HG02840 (cell line): ENCODE data around the gene PGA4.
"Not testable (repeated sequence)": the region's sequence is repeated elsewhere in the genome, so short reads cannot be mapped to it uniquely, and the experiment has no call there.

Experiments
- ATAC-seq: cut with Tn5 transposase; IDR thresholded peaks from one replicate; pipeline ENCODE4 v1.9.1; 2021; ENCODE audit warnings: mild to moderate bottlenecking, moderate library complexity, moderate number of reproducible peaks; ENCODE audit not compliant: unreplicated experiment, low FRiP score

PGA4 gene

DNA sequence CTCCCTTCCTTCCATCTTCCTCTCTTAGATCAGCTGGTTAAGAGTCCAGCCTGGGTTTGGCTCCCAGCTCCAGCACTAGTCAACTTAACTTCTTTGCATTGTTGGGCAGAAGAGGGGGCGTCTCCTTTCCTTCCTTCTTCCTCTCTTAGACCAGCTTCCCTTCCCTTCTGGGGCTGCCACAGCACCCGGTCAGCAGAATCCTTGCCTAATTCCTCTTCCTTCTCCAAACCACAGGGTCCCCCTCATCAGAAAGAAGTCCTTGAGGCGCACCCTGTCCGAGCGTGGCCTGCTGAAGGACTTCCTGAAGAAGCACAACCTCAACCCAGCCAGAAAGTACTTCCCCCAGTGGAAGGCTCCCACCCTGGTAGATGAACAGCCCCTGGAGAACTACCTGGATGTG, 18.3 kb upstream of the PGA4 start:
- ATAC-seq: not testable (repeated sequence)

DNA sequence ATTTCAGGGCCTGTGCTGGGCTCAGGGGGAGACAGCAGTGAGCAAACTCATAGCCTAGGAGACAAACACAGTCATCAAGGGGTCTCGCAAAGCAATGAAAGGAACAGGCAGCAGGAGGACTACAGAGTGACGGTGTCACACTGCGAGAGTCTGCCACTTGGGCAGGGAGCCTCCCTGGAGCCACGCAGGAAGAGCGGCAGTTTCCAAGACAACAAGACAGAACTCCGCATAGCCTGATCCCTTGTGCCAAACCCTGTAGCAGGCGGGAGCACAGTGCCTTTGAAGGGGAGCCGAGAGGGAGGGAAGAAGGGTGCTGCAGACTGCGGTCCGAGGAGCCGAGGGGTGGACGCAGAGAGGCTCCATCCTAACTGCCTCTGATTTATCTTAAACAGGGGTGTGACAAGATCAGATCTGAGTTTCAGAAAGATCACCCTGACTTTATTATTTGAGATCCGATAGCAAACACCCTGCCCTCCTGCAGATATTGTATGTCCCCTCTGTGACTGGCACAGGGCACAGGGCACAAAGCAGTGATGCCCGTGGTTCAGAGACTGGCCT, 17.6 kb upstream of the PGA4 start:
- not testable (repeated sequence) for ATAC-seq

DNA sequence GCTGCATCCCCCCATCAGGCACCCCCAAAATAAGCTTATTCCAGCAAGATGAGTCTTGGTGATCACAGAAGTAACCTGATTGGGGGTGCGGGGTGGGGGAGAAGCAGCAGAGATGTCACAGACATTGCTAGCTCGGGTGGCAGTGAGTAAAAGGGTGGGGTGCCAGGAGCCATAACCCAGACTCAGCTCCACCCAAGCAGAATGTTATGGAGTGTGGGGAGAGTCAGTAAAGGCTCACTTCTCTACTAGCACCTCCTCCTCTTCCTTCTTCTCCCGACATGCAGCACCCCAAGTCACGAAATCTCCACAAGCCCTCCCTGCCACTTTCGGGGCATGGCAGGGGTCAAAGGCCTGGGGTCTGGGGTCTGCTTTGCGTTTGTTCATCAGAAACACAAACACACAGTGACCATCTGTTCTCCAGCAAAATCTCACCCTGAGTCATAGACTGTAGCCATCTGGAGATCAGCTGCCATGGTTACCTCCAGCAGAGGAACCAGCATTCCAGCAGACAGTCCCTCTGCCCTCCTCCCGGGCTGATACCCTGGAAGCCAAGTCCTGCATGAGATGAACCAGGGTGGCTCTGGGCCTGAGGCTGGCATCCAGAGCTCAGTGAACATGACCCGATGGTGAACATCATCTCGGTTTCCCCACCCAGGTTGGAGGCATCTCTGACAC, 14.4 kb upstream of the PGA4 start:
- ATAC-seq: not testable (repeated sequence)

DNA sequence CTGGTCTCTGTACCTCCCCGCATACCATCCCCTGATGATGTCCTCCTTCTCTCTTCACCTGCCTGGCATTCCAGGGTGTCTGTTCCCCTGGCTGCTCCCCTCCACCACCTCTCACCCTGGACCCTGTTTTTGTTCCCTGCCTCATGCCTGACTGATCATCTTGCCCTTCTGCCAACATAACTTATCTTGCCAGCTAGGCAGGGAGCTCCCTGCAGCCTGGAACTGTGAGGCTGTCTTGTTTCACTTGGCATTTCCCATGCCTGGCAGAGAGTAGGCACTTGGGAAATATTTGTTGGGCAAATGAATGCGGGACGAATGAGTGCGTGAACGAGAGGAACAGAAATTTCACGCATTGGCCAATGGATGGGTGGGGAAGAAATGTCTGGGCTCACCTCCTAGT, 11.5 kb upstream of the PGA4 start:
- ATAC-seq: not testable (repeated sequence)

DNA sequence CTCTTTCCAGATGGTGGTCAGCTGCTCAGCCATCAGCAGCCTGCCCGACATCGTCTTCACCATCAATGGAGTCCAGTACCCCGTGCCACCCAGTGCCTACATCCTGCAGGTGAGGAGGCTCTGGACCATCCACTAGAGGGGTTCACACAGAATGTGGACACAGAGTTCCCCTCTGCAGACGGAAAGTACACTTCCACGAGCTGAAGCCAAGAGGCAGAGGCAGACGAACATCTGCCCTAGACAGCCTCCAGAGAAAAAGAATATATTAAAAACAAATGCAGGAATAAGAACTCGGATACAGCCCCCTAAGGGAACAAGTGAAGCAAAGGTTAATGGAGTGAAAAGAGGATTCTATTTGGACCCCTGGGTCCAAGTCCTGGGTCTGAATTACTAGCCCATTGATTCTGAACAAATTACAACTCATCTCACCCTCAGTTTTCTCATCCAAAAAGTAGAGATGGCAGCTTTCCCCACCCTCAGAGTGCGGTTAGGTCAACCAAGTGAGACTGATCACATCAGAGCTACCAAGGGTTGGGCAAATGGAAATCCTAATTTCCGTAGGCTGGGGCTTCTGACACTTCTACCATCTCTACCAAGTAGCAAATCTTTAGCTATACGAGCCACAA, 10.7 kb upstream of the PGA4 start:
- ATAC-seq: not testable (repeated sequence)

DNA sequence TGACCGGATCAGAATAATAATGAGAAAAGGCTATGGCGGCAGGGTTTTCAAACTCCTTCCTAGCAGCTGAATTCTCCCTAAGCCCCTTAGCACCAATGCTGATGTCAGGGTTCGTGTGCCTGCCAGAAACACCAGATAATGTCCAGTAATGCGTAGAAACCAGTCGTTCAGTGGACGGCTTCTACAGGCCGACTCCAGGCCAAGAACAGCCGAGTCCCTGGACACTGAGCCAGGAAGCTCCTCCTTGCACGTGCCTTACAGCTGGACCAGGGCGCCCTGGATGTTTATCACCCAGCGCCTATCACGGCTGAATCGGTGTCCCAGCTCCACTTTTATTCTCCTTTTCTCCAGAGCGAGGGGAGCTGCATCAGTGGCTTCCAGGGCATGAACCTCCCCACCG, 9.9 kb upstream of the PGA4 start:
- ATAC-seq: not testable (repeated sequence)

DNA sequence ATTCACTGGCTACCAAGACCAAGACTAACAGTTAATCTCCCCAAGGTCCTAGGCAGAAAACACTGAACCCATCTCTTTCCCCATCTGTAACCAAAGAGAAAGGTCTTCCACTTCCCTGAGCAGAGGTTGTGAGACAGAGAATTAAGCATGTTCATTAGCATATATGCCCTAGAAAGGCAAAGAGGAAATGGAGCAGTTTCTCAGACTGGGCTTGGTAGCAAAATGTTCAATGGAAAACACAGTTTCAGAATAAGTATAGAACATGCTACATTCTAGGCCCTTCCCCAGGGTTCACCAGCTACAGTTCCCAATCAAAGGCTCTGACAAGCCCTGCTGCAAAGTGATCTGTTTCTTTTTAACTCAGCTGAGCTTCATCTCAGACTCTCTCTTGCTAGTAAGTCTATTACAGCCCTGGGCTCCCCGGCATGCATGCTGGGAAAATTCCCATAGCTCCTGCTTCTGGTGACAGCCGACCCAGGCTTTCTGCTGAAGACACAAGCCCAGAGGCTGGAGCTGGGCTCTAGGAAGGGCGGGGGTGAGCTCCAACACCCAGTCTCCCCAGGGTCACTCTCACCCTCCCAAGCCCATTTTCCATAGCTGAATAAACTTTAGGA, 8.3 kb upstream of the PGA4 start:
- not testable (repeated sequence) for ATAC-seq

DNA sequence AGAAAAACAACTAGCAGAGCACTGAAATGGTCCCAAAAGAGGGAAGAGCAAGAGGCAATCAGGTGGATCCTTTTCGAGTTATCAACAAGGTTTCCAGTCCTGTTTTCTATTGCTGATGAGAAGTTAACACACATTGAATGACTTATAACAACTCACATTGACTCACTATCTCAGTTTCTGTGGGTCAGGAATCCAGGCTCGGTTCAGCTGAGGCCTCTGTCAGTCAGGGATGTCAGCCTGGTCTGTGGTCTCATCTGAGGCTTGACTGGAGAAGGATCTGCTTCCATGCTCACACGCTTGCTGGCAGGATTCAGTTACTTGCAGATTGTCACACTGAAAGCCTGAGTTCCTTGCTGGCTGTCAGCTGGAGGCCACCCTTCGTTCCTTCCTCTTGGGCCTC, 3.8 kb upstream of the PGA4 start:
- ATAC-seq: not testable (repeated sequence)

DNA sequence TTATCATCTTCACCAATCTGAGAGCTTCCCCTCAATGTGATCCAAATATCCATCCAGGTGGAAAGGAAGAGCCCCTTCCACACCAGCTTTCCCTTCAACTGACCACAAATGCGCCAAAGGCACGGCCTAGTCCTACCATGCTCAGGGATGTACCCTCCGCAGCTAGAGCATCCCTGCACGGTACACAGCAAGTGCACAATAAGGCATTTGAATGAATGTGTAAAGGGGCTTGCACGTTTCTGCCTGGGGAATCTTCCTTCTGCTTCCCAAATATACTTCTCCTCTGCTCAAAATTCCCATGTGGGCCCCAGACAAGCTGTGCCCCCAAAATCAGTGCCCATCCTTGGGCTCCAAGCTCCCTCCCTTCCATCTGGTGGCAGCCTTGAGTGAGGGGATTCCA, 3.1 kb upstream of the PGA4 start:
- not testable (repeated sequence) for ATAC-seq

DNA sequence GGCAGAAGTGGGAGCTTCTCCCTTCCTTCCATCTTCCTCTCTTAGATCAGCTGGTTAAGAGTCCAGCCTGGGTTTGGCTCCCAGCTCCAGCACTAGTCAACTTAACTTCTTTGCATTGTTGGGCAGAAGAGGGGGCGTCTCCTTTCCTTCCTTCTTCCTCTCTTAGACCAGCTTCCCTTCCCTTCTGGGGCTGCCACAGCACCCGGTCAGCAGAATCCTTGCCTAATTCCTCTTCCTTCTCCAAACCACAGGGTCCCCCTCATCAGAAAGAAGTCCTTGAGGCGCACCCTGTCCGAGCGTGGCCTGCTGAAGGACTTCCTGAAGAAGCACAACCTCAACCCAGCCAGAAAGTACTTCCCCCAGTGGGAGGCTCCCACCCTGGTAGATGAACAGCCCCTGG, 545 bp downstream of the PGA4 start:
- not testable (repeated sequence) for ATAC-seq

DNA sequence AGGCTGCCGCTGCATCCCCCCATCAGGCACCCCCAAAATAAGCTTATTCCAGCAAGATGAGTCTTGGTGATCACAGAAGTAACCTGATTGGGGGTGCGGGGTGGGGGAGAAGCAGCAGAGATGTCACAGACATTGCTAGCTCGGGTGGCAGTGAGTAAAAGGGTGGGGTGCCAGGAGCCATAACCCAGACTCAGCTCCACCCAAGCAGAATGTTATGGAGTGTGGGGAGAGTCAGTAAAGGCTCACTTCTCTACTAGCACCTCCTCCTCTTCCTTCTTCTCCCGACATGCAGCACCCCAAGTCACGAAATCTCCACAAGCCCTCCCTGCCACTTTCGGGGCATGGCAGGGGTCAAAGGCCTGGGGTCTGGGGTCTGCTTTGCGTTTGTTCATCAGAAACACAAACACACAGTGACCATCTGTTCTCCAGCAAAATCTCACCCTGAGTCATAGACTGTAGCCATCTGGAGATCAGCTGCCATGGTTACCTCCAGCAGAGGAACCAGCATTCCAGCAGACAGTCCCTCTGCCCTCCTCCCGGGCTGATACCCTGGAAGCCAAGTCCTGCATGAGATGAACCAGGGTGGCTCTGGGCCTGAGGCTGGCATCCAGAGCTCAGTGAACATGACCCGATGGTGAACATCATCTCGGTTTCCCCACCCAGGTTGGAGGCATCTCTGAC, 4.5 kb downstream of the PGA4 start:
- ATAC-seq: not testable (repeated sequence)

DNA sequence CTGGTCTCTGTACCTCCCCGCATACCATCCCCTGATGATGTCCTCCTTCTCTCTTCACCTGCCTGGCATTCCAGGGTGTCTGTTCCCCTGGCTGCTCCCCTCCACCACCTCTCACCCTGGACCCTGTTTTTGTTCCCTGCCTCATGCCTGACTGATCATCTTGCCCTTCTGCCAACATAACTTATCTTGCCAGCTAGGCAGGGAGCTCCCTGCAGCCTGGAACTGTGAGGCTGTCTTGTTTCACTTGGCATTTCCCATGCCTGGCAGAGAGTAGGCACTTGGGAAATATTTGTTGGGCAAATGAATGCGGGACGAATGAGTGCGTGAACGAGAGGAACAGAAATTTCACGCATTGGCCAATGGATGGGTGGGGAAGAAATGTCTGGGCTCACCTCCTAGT, 7.3 kb downstream of the PGA4 start:
- not testable (repeated sequence) for ATAC-seq

DNA sequence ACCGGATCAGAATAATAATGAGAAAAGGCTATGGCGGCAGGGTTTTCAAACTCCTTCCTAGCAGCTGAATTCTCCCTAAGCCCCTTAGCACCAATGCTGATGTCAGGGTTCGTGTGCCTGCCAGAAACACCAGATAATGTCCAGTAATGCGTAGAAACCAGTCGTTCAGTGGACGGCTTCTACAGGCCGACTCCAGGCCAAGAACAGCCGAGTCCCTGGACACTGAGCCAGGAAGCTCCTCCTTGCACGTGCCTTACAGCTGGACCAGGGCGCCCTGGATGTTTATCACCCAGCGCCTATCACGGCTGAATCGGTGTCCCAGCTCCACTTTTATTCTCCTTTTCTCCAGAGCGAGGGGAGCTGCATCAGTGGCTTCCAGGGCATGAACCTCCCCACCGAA, 8.9 kb downstream of the PGA4 start:
- not testable (repeated sequence) for ATAC-seq

DNA sequence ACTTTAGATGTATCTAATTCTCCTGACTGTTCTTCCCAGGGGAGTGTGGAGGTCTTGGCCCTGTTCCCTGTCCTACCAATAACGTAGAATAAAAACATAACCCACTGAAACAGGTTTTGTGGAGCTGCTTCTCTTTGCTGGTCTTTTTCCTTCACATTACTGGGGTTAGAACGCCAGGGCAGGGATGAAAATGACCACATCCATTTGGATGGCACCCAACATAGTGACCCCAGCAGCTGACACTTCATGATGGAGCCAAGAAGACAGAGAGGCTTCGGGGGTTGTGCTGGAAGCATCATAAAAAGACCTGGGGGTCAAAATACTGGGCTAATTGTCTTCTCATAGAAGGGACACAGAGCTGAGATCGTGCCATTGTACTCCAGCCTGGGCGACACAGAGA, 9.4 kb downstream of the PGA4 start:
- not testable (repeated sequence) for ATAC-seq

DNA sequence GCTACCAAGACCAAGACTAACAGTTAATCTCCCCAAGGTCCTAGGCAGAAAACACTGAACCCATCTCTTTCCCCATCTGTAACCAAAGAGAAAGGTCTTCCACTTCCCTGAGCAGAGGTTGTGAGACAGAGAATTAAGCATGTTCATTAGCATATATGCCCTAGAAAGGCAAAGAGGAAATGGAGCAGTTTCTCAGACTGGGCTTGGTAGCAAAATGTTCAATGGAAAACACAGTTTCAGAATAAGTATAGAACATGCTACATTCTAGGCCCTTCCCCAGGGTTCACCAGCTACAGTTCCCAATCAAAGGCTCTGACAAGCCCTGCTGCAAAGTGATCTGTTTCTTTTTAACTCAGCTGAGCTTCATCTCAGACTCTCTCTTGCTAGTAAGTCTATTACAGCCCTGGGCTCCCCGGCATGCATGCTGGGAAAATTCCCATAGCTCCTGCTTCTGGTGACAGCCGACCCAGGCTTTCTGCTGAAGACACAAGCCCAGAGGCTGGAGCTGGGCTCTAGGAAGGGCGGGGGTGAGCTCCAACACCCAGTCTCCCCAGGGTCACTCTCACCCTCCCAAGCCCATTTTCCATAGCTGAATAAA, 10.5 kb downstream of the PGA4 start:
- ATAC-seq: not testable (repeated sequence)

DNA sequence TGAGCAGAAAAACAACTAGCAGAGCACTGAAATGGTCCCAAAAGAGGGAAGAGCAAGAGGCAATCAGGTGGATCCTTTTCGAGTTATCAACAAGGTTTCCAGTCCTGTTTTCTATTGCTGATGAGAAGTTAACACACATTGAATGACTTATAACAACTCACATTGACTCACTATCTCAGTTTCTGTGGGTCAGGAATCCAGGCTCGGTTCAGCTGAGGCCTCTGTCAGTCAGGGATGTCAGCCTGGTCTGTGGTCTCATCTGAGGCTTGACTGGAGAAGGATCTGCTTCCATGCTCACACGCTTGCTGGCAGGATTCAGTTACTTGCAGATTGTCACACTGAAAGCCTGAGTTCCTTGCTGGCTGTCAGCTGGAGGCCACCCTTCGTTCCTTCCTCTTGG, 15.0 kb downstream of the PGA4 start:
- not testable (repeated sequence) for ATAC-seq

DNA sequence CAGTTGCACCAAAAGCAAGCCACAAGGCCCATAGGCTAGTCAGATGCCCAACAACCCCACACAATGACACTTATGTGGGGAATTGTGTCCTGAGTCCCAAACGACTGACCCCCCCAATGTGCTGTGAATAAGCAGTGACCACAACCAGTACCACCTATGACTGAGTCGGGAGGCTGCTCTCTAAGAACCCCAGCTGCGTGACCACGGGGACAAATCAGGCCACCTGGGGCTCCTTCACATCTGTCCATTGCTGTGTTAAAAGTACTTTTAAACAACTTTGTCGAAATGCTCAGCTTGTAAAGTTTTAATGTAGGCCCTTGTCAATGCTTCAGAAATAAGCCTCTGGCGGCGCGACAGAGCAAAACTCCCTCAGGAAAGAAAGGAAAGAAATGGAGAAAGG, 18.1 kb downstream of the PGA4 start:
- ATAC-seq: not testable (repeated sequence)

DNA sequence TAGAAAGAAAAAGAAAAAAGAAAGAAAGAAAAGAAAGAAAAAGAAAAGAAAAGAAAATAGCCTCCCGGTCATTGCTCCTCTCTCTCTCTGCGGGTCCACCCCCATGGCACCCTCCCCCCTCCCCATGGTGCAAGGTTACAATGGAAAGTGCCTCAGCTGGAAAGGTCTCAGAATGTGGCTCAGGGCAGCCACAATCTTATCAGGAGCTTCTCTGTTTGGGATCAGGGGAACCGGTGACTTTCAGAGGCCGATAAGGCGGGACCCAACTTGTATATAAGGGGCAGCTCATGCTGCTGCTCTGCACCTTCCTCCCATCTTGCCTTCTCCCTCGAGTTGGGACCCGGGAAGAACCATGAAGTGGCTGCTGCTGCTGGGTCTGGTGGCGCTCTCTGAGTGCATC, 18.7 kb downstream of the PGA4 start, which contains the start of gene PGA5:
Gene PGA5 (plus strand): TSS at position 301 of the 400 bp plus-strand sequence. CDS start 52 bp downstream, at position 353.
- not testable (repeated sequence) for ATAC-seq

DNA sequence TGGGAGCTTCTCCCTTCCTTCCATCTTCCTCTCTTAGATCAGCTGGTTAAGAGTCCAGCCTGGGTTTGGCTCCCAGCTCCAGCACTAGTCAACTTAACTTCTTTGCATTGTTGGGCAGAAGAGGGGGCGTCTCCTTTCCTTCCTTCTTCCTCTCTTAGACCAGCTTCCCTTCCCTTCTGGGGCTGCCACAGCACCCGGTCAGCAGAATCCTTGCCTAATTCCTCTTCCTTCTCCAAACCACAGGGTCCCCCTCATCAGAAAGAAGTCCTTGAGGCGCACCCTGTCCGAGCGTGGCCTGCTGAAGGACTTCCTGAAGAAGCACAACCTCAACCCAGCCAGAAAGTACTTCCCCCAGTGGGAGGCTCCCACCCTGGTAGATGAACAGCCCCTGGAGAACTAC, 19.4 kb downstream of the PGA4 start:
- not testable (repeated sequence) for ATAC-seq

DNA sequence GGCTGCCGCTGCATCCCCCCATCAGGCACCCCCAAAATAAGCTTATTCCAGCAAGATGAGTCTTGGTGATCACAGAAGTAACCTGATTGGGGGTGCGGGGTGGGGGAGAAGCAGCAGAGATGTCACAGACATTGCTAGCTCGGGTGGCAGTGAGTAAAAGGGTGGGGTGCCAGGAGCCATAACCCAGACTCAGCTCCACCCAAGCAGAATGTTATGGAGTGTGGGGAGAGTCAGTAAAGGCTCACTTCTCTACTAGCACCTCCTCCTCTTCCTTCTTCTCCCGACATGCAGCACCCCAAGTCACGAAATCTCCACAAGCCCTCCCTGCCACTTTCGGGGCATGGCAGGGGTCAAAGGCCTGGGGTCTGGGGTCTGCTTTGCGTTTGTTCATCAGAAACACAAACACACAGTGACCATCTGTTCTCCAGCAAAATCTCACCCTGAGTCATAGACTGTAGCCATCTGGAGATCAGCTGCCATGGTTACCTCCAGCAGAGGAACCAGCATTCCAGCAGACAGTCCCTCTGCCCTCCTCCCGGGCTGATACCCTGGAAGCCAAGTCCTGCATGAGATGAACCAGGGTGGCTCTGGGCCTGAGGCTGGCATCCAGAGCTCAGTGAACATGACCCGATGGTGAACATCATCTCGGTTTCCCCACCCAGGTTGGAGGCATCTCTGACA, 23.3 kb downstream of the PGA4 start:
- ATAC-seq: not testable (repeated sequence)
